ENCODE data around the gene DEFB124. TPM values are rescaled to one million over a fixed set of nuclear protein-coding genes. Genes with fewer than 3 reads are reported as not detected.
"Not testable (repeated sequence)": the region's sequence is repeated elsewhere in the genome, so short reads cannot be mapped to it uniquely, and the experiment has no call there.

The DEFB124 gene, protein sequence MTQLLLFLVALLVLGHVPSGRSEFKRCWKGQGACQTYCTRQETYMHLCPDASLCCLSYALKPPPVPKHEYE
- total RNA-seq, result not detected

GRCh38 chr20:31474758-31475427 is at the start of gene DEFB124, which contains the start of gene REM1:
TSS of gene DEFB124 (minus strand) at chr20:31475127. CDS start at chr20:31473013, 2,114 bp downstream.
TSS of gene REM1 (plus strand) at chr20:31475288. CDS start at chr20:31476446, 1,158 bp downstream.
- no peaks in the 10 kb centered on the region for H3K4me1 Mint-ChIP-seq (ENCODE audit: low read depth in 2 of 2)
- no peaks in the 10 kb centered on the region for H3K9me3 Mint-ChIP-seq
- H3K27me3 Mint-ChIP-seq, result peaks cover 33 to 34% of the 10 kb centered on the region in 2 donors
- H3K4me3 Mint-ChIP-seq, result no peak within 1 kb of the TSS
- H3K27ac Mint-ChIP-seq, result no peak within 1 kb of the TSS
- DNase-seq (ENCODE audit: low spot score) (no peak), ATAC-seq (peak in 1 of 2 donors; percentile 56)
- H3K36me3 Mint-ChIP-seq, result no peaks in the 10 kb centered on the region

DNA sequence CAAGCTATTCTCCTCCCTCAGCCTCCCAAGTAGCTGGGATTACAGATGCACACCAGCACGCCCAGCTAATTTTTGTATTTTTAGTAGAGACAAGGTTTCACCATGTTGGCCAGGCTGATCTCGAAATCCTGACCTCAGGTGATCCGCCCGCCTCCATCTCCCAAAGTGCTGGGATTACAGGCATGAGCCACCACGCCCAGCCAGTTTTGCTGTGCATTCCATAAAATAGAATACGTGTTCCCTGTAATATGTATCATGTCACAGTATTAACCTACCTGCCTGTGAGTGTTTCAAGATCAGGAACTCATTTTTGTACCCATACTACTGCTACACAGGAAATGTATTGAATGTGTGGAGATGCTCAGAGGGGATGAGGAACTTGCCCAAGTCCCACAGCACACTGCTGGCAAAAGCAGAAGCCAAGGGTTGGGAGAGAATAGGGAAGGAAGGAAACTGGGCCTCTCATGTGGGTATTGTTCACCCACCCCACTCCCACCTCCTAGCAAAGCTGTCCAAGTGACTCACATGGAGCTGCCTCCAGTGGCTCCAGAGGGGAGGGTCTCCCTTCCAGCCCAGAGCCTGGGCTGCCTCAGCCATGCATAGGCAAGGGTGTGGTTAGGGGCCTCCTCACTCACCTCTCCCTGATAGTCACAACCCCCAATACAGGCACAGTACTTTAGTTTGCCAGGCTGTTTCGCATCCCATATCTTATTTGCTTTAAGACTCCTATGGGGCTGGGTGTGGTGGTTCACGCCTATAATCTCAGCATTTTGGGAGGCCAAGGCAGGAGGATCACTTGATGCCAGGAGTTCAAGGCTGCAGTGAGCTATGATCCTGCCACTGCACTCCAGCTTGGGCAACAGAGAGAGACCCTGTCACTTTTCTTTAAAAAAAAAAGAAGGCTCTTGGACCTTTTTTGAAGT is 48.7 kb upstream of the DEFB124 start:
- Mint-ChIP-seq H3K4me1 (ENCODE audit: low read depth in 2 of 2) (peaks cover 20 to 36% of the 10 kb centered on the region in 2 donors), H3K27ac (no peak overlapping the region), H3K36me3 (peaks cover 16% of the 10 kb centered on the region), H3K27me3 (no peaks in the 10 kb centered on the region), H3K4me3 (no peak overlapping the region), H3K9me3 (no peaks in the 10 kb centered on the region)
- ATAC-seq (no peak), DNase-seq (ENCODE audit: low spot score) (no peak)

- Mint-ChIP-seq H3K36me3 (peaks cover 14% of the 10 kb centered on the region), H3K27me3 (no peaks in the 10 kb centered on the region), H3K4me1 (ENCODE audit: low read depth in 2 of 2) (peaks cover 20 to 36% of the 10 kb centered on the region in 2 donors), H3K27ac (no peak overlapping the region), H3K9me3 (no peaks in the 10 kb centered on the region), H3K4me3 (no peak overlapping the region)
- DNase-seq (ENCODE audit: low spot score) (no peak), ATAC-seq (no peak)
Observed at GRCh38 chr20:31522731-31523130, 47.8 kb upstream of the DEFB124 start.

GRCh38 chr20:31521267-31521666 is 46.3 kb upstream of the DEFB124 start:
- not testable (repeated sequence) for DNase-seq (ENCODE audit: low spot score); H3K4me3 Mint-ChIP-seq; H3K27me3 Mint-ChIP-seq; ATAC-seq; H3K27ac Mint-ChIP-seq; H3K9me3 Mint-ChIP-seq
- Mint-ChIP-seq H3K36me3 (peaks cover 10% of the 10 kb centered on the region), H3K4me1 (ENCODE audit: low read depth in 2 of 2) (peaks cover 20 to 36% of the 10 kb centered on the region in 2 donors)

- Mint-ChIP-seq H3K9me3 (no peaks in the 10 kb centered on the region), H3K4me1 (ENCODE audit: low read depth in 2 of 2) (peaks cover 15 to 20% of the 10 kb centered on the region in 2 donors), H3K36me3 (peaks cover 4% of the 10 kb centered on the region), H3K27me3 (no peaks in the 10 kb centered on the region), H3K27ac (no peak overlapping the region), H3K4me3 (no peak overlapping the region)
- DNase-seq (ENCODE audit: low spot score), result no peak
- ATAC-seq, result no peak
Observed at GRCh38 chr20:31517373-31517772, 42.4 kb upstream of the DEFB124 start.

DNA sequence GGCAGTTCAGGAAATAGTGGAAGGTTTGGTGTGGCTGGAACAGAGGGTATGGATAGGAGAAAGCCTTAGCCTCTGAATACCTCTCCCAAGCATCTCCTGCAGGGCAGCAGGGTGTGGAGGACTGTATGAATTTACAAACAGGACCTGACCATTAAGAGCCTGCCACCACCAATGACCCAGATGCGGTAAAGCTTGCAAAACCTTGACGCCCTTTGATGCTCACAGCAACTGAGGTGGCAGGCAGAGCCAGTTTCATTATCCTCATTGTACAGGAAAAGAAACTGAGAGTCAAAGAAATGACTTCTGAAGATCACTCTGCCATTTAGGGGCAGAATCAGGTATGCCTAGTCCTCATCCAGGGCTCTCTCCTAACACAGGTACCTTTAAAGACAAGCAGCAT is 41.7 kb upstream of the DEFB124 start:
- H3K36me3 Mint-ChIP-seq, result peaks cover 4% of the 10 kb centered on the region
- no peaks in the 10 kb centered on the region for H3K9me3 Mint-ChIP-seq
- no peak overlapping the region for H3K27ac Mint-ChIP-seq
- no peak overlapping the region for H3K4me3 Mint-ChIP-seq
- no peak for DNase-seq (ENCODE audit: low spot score)
- H3K4me1 Mint-ChIP-seq (ENCODE audit: low read depth in 2 of 2), result peaks cover 15 to 16% of the 10 kb centered on the region in 2 donors
- peak; percentile 47 to 57 for ATAC-seq
- H3K27me3 Mint-ChIP-seq, result no peaks in the 10 kb centered on the region

- DNase-seq (ENCODE audit: low spot score), result no peak
- H3K4me1 Mint-ChIP-seq (ENCODE audit: low read depth in 2 of 2), result peaks cover 15 to 16% of the 10 kb centered on the region in 2 donors
- ATAC-seq, result no peak
- H3K36me3 Mint-ChIP-seq, result peaks cover 4% of the 10 kb centered on the region
- no peaks in the 10 kb centered on the region for H3K9me3 Mint-ChIP-seq
- no peak overlapping the region for H3K4me3 Mint-ChIP-seq
- no peak overlapping the region for H3K27ac Mint-ChIP-seq
- no peaks in the 10 kb centered on the region for H3K27me3 Mint-ChIP-seq
Observed at GRCh38 chr20:31516166-31516565, 41.2 kb upstream of the DEFB124 start.

DNA sequence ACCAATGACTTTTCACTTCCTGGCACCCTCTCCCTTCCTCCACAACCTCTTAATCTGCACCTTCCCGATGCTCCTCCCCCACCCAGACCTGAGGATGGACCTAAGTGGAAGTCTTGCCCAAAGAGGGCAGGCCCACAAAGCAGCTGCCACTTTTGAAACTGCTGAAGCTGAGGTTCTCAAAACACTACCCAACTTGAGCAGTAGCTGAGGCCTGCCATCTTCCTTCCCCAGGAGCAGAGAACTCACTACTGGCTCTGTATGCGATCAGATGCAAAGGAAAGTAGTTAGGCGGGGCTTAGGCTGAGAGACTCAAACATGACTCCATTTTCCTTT is 40.8 kb upstream of the DEFB124 start:
- H3K4me1 Mint-ChIP-seq (ENCODE audit: low read depth in 2 of 2), result peaks cover 14 to 16% of the 10 kb centered on the region in 2 donors
- H3K27ac Mint-ChIP-seq, result no peak overlapping the region
- no peak for ATAC-seq
- peaks cover 4% of the 10 kb centered on the region for H3K36me3 Mint-ChIP-seq
- no peaks in the 10 kb centered on the region for H3K27me3 Mint-ChIP-seq
- H3K4me3 Mint-ChIP-seq, result no peak overlapping the region
- no peaks in the 10 kb centered on the region for H3K9me3 Mint-ChIP-seq
- DNase-seq (ENCODE audit: low spot score), result no peak

GRCh38 chr20:31515072-31515774 is 40.3 kb upstream of the DEFB124 start:
- H3K27ac Mint-ChIP-seq, result no peak overlapping the region
- H3K4me3 Mint-ChIP-seq, result no peak overlapping the region
- no peaks in the 10 kb centered on the region for H3K27me3 Mint-ChIP-seq
- ATAC-seq, result no peak
- H3K4me1 Mint-ChIP-seq (ENCODE audit: low read depth in 2 of 2), result peaks cover 9 to 11% of the 10 kb centered on the region in 2 donors
- H3K36me3 Mint-ChIP-seq, result peaks cover 4% of the 10 kb centered on the region
- no peaks in the 10 kb centered on the region for H3K9me3 Mint-ChIP-seq
- DNase-seq (ENCODE audit: low spot score), result no peak

DNA sequence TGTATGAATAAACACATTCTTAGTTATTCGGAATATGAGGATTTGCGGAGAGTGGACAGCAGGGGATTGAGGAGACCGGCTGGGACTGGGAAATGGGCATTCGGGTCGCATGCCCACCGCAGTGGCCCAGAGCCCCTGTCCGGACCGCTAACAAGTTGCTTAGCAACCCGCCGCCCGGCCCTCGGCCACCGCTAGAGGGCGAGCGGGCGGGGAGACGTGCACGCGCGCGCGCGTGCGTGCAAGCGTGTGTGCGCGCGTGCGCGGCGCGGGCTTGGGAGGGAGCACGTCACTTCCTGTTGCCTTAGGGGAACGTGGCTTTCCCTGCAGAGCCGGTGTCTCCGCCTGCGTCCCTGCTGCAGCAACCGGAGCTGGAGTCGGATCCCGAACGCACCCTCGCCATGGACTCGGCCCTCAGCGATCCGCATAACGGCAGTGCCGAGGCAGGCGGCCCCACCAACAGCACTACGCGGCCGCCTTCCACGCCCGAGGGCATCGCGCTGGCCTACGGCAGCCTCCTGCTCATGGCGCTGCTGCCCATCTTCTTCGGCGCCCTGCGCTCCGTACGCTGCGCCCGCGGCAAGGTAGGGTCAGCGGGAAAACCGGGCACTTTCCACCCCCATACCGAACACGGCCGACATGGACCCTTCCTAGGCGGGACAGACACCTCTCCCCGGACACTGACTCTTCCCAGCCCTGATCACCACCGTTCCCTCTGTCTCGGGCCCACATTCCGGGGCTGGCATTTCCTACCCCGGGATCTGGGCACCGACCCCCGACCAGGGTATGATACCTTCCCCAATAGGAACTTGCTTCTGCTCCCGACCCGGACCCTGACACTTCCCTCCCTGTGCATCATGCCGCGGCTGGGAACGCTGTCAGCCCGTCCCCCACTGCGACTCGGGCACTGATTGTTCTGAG is 39.5 kb upstream of the DEFB124 start, which contains the start of gene HM13:
HM13 (plus strand) TSS at position 289 of the 918 bp plus-strand sequence; CDS start at position 399, 110 bp downstream.
- peak; percentile 94 for ATAC-seq
- peaks cover 4 to 6% of the 10 kb centered on the region in 2 donors for H3K4me1 Mint-ChIP-seq (ENCODE audit: low read depth in 2 of 2)
- peaks cover 3% of the 10 kb centered on the region for H3K36me3 Mint-ChIP-seq
- no peaks in the 10 kb centered on the region for H3K9me3 Mint-ChIP-seq
- H3K27me3 Mint-ChIP-seq, result no peaks in the 10 kb centered on the region
- no peak within 1 kb of the TSS for H3K4me3 Mint-ChIP-seq
- no peak within 1 kb of the TSS for H3K27ac Mint-ChIP-seq
- DNase-seq (ENCODE audit: low spot score), result peak; percentile 90

DNA sequence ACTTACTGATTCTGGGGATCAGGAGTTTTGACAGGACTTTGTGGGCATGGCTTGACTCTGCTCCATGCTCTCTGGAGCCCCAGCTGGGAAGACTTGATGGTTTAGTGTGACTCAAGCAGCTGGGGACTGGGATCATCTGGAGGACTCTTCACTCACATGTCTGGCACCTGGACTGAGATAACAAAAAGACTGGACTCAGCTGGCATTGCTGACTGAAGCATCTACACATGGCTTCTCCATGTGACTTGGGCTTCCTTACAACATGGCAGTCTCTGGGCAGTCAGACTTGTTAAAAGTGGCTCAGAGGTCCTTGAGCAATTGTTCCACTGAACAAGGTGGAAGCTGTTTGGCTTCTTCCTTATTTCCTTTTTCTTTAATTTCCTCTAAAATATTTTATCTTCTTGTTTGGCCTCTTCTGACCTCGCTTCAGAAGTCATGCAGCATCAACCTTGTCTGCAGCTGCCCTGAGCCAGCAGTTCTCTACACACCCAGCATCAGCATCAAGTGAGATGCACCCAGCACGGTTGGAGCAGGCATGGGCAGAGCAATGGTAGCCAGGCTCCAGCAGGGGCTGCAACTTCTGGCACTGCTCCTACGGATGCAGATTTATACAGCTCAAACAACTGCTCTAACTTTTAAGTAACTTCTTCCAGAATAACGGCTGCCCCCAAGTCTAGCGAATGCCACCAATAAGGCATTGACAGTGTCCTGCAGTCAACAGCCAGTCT is 33.8 kb upstream of the DEFB124 start:
- Mint-ChIP-seq H3K4me1 (ENCODE audit: low read depth in 2 of 2) (peaks cover 2 to 3% of the 10 kb centered on the region in 2 donors), H3K36me3 (peaks cover 4% of the 10 kb centered on the region), H3K9me3 (peaks cover 3% of the 10 kb centered on the region), H3K4me3 (no peak overlapping the region), H3K27me3 (peaks cover 15 to 16% of the 10 kb centered on the region in 2 donors), H3K27ac (no peak overlapping the region)
- ATAC-seq, result no peak
- no peak for DNase-seq (ENCODE audit: low spot score)

- no peak overlapping the region for H3K4me3 Mint-ChIP-seq
- peaks cover 4% of the 10 kb centered on the region for H3K36me3 Mint-ChIP-seq
- H3K9me3 Mint-ChIP-seq, result peaks cover 3% of the 10 kb centered on the region
- no peak for ATAC-seq
- H3K27ac Mint-ChIP-seq, result no peak overlapping the region
- H3K27me3 Mint-ChIP-seq, result peaks cover 18% of the 10 kb centered on the region in 2 donors
- DNase-seq (ENCODE audit: low spot score), result no peak
- H3K4me1 Mint-ChIP-seq (ENCODE audit: low read depth in 2 of 2), result peaks cover 6 to 7% of the 10 kb centered on the region in 2 donors
Observed at GRCh38 chr20:31505903-31506302, 31.0 kb upstream of the DEFB124 start.
